Mononuclear cell (primary cell): ENCODE results near the gene NFE2L3. TPM values are rescaled to one million over a fixed set of nuclear protein-coding genes. Genes with fewer than 3 reads are reported as not detected.
"Not testable (repeated sequence)": the region's sequence is repeated elsewhere in the genome, so short reads cannot be mapped to it uniquely, and the experiment has no call there.

Source experiments
- H3K27me3 ChIP-seq: 2 replicates; pipeline ENCODE4 v1.6.0; 2011; ENCODE audit warnings: low read length, control low read depth; ENCODE audit not compliant: insufficient read depth
- H3K4me1 ChIP-seq: 2 replicates; pipeline ENCODE4 v1.5.1; 2011; ENCODE audit warnings: mild to moderate bottlenecking, low read length, control low read depth; ENCODE audit not compliant: insufficient read depth
- H3K4me3 ChIP-seq: 2 replicates; pipeline ENCODE4 v1.5.1; 2011; ENCODE audit warnings: mild to moderate bottlenecking, low read length, moderate library complexity
- H3K9me3 ChIP-seq: 2 replicates; pipeline ENCODE4 v1.5.1; 2011; ENCODE audit warnings: low read depth, mild to moderate bottlenecking, control low read depth, low read length
- total RNA-seq: library from RNA; depleted of rRNA; stranded (reverse); fragments of >200 nt; gene quantifications from one replicate; pipeline ENCODE4 v1.2.3, GENCODE V29; 2012

Gene NFE2L3
- total RNA-seq, 1 donor: 7.8 TPM

GRCh38 chr7:26170663-26171062 lies 18.7 kb downstream of the NFE2L3 start:
- peaks cover 7% of the 10 kb centered on the region for H3K4me1 ChIP-seq
- H3K9me3 ChIP-seq: no peaks in the 10 kb centered on the region
- H3K4me3 ChIP-seq: no peak overlapping the region

GRCh38 chr7:26171601-26172000 lies 19.6 kb downstream of the NFE2L3 start:
- H3K4me3 ChIP-seq: no peak overlapping the region
- H3K9me3 ChIP-seq: no peaks in the 10 kb centered on the region
- no peaks in the 10 kb centered on the region for H3K27me3 ChIP-seq
- H3K4me1 ChIP-seq: peaks cover 7% of the 10 kb centered on the region

More at GRCh38 chr7:26170663-26171062, 18.7 kb downstream of the NFE2L3 start:
- no peaks in the 10 kb centered on the region for H3K27me3 ChIP-seq

- H3K4me1 ChIP-seq: peaks cover 2% of the 10 kb centered on the region
- no peaks in the 10 kb centered on the region for H3K9me3 ChIP-seq
- H3K27me3 ChIP-seq: no peaks in the 10 kb centered on the region
- no peak overlapping the region for H3K4me3 ChIP-seq
Measured at GRCh38 chr7:26172048-26172447, 20.1 kb downstream of the NFE2L3 start.

- not testable (repeated sequence) for H3K9me3 ChIP-seq, H3K4me3 ChIP-seq, H3K27me3 ChIP-seq, H3K4me1 ChIP-seq
Measured at GRCh38 chr7:26175903-26176302, 23.9 kb downstream of the NFE2L3 start.

- H3K9me3 ChIP-seq, H3K4me3 ChIP-seq, H3K4me1 ChIP-seq, H3K27me3 ChIP-seq: not testable (repeated sequence)
Measured at GRCh38 chr7:26176696-26177095, 24.7 kb downstream of the NFE2L3 start.

- H3K27me3 ChIP-seq, H3K9me3 ChIP-seq, H3K4me1 ChIP-seq, H3K4me3 ChIP-seq: not testable (repeated sequence)
Measured at GRCh38 chr7:26177269-26177668, 25.3 kb downstream of the NFE2L3 start.

- H3K4me1 ChIP-seq: peaks cover 4% of the 10 kb centered on the region
- no peak overlapping the region for H3K4me3 ChIP-seq
- no peaks in the 10 kb centered on the region for H3K27me3 ChIP-seq
Measured at GRCh38 chr7:26178272-26178960, 26.4 kb downstream of the NFE2L3 start.

GRCh38 chr7:26179422-26179821 lies 27.4 kb downstream of the NFE2L3 start:
- Histone ChIP-seq H3K4me3 (no peak overlapping the region), H3K4me1 (peaks cover 4% of the 10 kb centered on the region), H3K9me3 (no peaks in the 10 kb centered on the region), H3K27me3 (no peaks in the 10 kb centered on the region)

More at GRCh38 chr7:26178272-26178960, 26.4 kb downstream of the NFE2L3 start:
- no peaks in the 10 kb centered on the region for H3K9me3 ChIP-seq

- Histone ChIP-seq H3K4me1 (peaks cover 4% of the 10 kb centered on the region), H3K4me3 (no peak overlapping the region), H3K9me3 (no peaks in the 10 kb centered on the region), H3K27me3 (no peaks in the 10 kb centered on the region)
Measured at GRCh38 chr7:26179826-26180497, 28.0 kb downstream of the NFE2L3 start.

- peaks cover 4% of the 10 kb centered on the region for H3K4me1 ChIP-seq
- H3K9me3 ChIP-seq: no peaks in the 10 kb centered on the region
- H3K4me3 ChIP-seq: no peak overlapping the region
- H3K27me3 ChIP-seq: no peaks in the 10 kb centered on the region
Measured at GRCh38 chr7:26180792-26181198, 28.8 kb downstream of the NFE2L3 start.

GRCh38 chr7:26181474-26182227 lies 29.7 kb downstream of the NFE2L3 start:
- Histone ChIP-seq H3K4me1 (peaks cover 7% of the 10 kb centered on the region), H3K4me3 (no peak overlapping the region), H3K27me3 (no peaks in the 10 kb centered on the region)

GRCh38 chr7:26182283-26182682 lies 30.3 kb downstream of the NFE2L3 start:
- Histone ChIP-seq H3K4me1 (peaks cover 9% of the 10 kb centered on the region), H3K27me3 (no peaks in the 10 kb centered on the region), H3K4me3 (no peak overlapping the region), H3K9me3 (no peaks in the 10 kb centered on the region)

More at GRCh38 chr7:26181474-26182227, 29.7 kb downstream of the NFE2L3 start:
- no peaks in the 10 kb centered on the region for H3K9me3 ChIP-seq

GRCh38 chr7:26182706-26183105 lies 30.7 kb downstream of the NFE2L3 start:
- peaks cover 12% of the 10 kb centered on the region for H3K4me1 ChIP-seq
- no peaks in the 10 kb centered on the region for H3K27me3 ChIP-seq
- H3K4me3 ChIP-seq: no peak overlapping the region
- no peaks in the 10 kb centered on the region for H3K9me3 ChIP-seq

- H3K9me3 ChIP-seq: no peaks in the 10 kb centered on the region
- peaks cover 17% of the 10 kb centered on the region for H3K4me1 ChIP-seq
- H3K27me3 ChIP-seq: no peaks in the 10 kb centered on the region
- H3K4me3 ChIP-seq: no peak overlapping the region
Measured at GRCh38 chr7:26183545-26184280, 31.7 kb downstream of the NFE2L3 start.
